ENCODE measurements around the gene YTHDC1.

YTHDC1 gene

GRCh38 chr4:68358988-68359387 lies 9.1 kb upstream of the YTHDC1 start:
- DNase-seq (ENCODE audit: low spot score): no peak

GRCh38 chr4:68352791-68353190 lies 2.9 kb upstream of the YTHDC1 start:
- DNase-seq (ENCODE audit: low spot score): no peak

GRCh38 chr4:68349279-68349648 lies 626 bp downstream of the YTHDC1 start:
- DNase-seq (ENCODE audit: low spot score): peak; percentile 18

GRCh38 chr4:68348577-68348976 lies 1.3 kb downstream of the YTHDC1 start:
- no peak for DNase-seq (ENCODE audit: low spot score)

GRCh38 chr4:68347845-68348244 lies 2.0 kb downstream of the YTHDC1 start:
- no peak for DNase-seq (ENCODE audit: low spot score)

GRCh38 chr4:68346461-68346860 lies 3.4 kb downstream of the YTHDC1 start:
- no peak for DNase-seq (ENCODE audit: low spot score)

- DNase-seq (ENCODE audit: low spot score): no peak
These were observed 5.1 kb downstream of the YTHDC1 start for GRCh38 chr4:68344785-68345184.

- DNase-seq (ENCODE audit: low spot score): no peak
These were observed 5.8 kb downstream of the YTHDC1 start for GRCh38 chr4:68344049-68344448.

GRCh38 chr4:68342134-68342533 lies 7.8 kb downstream of the YTHDC1 start:
- DNase-seq (ENCODE audit: low spot score): no peak

- no peak for DNase-seq (ENCODE audit: low spot score)
These were observed 11.3 kb downstream of the YTHDC1 start for GRCh38 chr4:68338625-68339024.

- no peak for DNase-seq (ENCODE audit: low spot score)
These were observed 12.4 kb downstream of the YTHDC1 start for GRCh38 chr4:68337522-68337921.

GRCh38 chr4:68337004-68337403 lies 12.9 kb downstream of the YTHDC1 start:
- DNase-seq (ENCODE audit: low spot score): no peak

GRCh38 chr4:68336530-68336929 lies 13.4 kb downstream of the YTHDC1 start:
- DNase-seq (ENCODE audit: low spot score): no peak

GRCh38 chr4:68326141-68326540 lies 23.7 kb downstream of the YTHDC1 start:
- no peak for DNase-seq (ENCODE audit: low spot score)

GRCh38 chr4:68324519-68325262 lies 25.2 kb downstream of the YTHDC1 start:
- no peak for DNase-seq (ENCODE audit: low spot score)

- no peak for DNase-seq (ENCODE audit: low spot score)
These were observed 30.9 kb downstream of the YTHDC1 start for GRCh38 chr4:68319040-68319439.

- no peak for DNase-seq (ENCODE audit: low spot score)
These were observed 33.5 kb downstream of the YTHDC1 start for GRCh38 chr4:68316193-68316969.

GRCh38 chr4:68310651-68311247 lies 39.1 kb downstream of the YTHDC1 start:
- no peak for DNase-seq (ENCODE audit: low spot score)

GRCh38 chr4:68304731-68305130 lies 45.2 kb downstream of the YTHDC1 start:
- DNase-seq (ENCODE audit: low spot score): no peak

- DNase-seq (ENCODE audit: low spot score): no peak
These were observed 50.1 kb downstream of the YTHDC1 start for GRCh38 chr4:68299492-68300457.

- no peak for DNase-seq (ENCODE audit: low spot score)
These were observed 52.8 kb downstream of the YTHDC1 start for GRCh38 chr4:68297137-68297536.

GRCh38 chr4:68291256-68291655 lies 58.6 kb downstream of the YTHDC1 start:
- DNase-seq (ENCODE audit: low spot score): no peak
